GM12878 (cell line): ENCODE results near the gene FKBP15. TPM values are rescaled to one million over a fixed set of nuclear protein-coding genes. Genes with fewer than 3 reads are reported as not detected.

Experiments used
- ATAC-seq: fragments of 200-7000 bp; cut with Tn5 transposase; 3 replicates; pipeline ENCODE4 v1.9.1; 2020; ENCODE audit warnings: mild to moderate bottlenecking, moderate library complexity
- BruUV-seq: library from RNA; stranded (reverse); fragments of 400-500 nt; replicated peaks from 2 replicates; lab custom pipeline; 2021; lab: Mats Ljungman, UMichigan
- CTCF ChIA-PET: fragments of 300-600 bp; sonication (Branson Sonifier 250); formaldehyde crosslinking; extraction: SDS; loops from one replicate; lab custom pipeline; 2021; ENCODE audit warnings: inconsistent platforms; lab: Yijun Ruan, JAX
- POLR2A ChIA-PET: fragments of 350-600 bp; formaldehyde crosslinking; extraction: SDS; loops from one replicate; lab custom pipeline; 2021; ENCODE audit warnings: inconsistent platforms; lab: Charles Lee
- RAD21 ChIA-PET: fragments of 300-600 bp; sonication (Branson Sonifier 250); formaldehyde crosslinking; loops from one replicate; lab custom pipeline; 2023; ENCODE audit warnings: antibody characterized with exemption; ENCODE audit not compliant: unreplicated experiment; lab: Charles Lee
- SMC1A ChIA-PET: fragments of 300-600 bp; sonication (Branson Sonifier 250); formaldehyde crosslinking; loops from one replicate; lab custom pipeline; 2023; ENCODE audit not compliant: unreplicated experiment, uncharacterized antibody; lab: Charles Lee
- DNase-seq: peaks from one replicate; pipeline ENCODE4 v3.0.0-alpha.2; 2011; ENCODE audit warnings: low read depth, low spot score
- FAIRE-seq: peaks from 3 replicates; lab custom pipeline; 2011; peaks lifted over from hg19 to GRCh38; lab: Jason Lieb, UNC
- H2AFZ ChIP-seq: 2 replicates; pipeline ENCODE4 v1.6.0; 2011; ENCODE audit warnings: low read depth, low read length, control low read depth; ENCODE audit not compliant: control insufficient read depth
- H3K27ac ChIP-seq: 2 replicates; pipeline ENCODE4 v1.5.1; 2011; ENCODE audit warnings: control low read depth; ENCODE audit not compliant: control insufficient read depth, insufficient read depth
- H3K27me3 ChIP-seq, 2 experiments: replicated peaks in 1 of 2; 2 replicates each; pipeline versions ENCODE4 v1.6.0 to v1.6.1; 2011; ENCODE audit warnings: low read length in 1 of 2; ENCODE audit not compliant: control insufficient read depth in 2 of 2, insufficient read depth in 2 of 2
- H3K36me3 ChIP-seq, 2 experiments: 2 replicates each; pipeline ENCODE4 v1.5.1; 2011; ENCODE audit warnings: low read length in 1 of 2; ENCODE audit not compliant: control insufficient read depth in 2 of 2, insufficient read depth in 2 of 2
- H3K4me1 ChIP-seq: 2 replicates; pipeline ENCODE4 v1.6.1; 2011; ENCODE audit warnings: mild to moderate bottlenecking, low read length, moderate library complexity, mixed read lengths; ENCODE audit not compliant: control insufficient read depth, insufficient read depth
- H3K4me2 ChIP-seq: 2 replicates; pipeline ENCODE4 v1.6.0; 2011; ENCODE audit warnings: control low read depth; ENCODE audit not compliant: control insufficient read depth, insufficient read depth
- H3K4me3 ChIP-seq: fragments of 200-600 bp; sonication (generic); 2 replicates; pipeline ENCODE4 v1.5.1; 2016
- H3K79me2 ChIP-seq: 2 replicates; pipeline ENCODE4 v1.6.0; 2011; ENCODE audit warnings: low read length; ENCODE audit not compliant: control insufficient read depth, insufficient read depth
- H3K9ac ChIP-seq: 2 replicates; pipeline ENCODE4 v1.8.0; 2011; ENCODE audit warnings: low read length, control low read depth, mixed read lengths; ENCODE audit not compliant: control insufficient read depth, insufficient read depth
- H3K9me3 ChIP-seq: replicated peaks from 3 replicates; pipeline ENCODE4 v1.5.1; 2011; ENCODE audit warnings: mild to moderate bottlenecking, low read length; ENCODE audit not compliant: control insufficient read depth, insufficient read depth
- H4K20me1 ChIP-seq: 2 replicates; pipeline ENCODE4 v1.6.0; 2011; ENCODE audit not compliant: control insufficient read depth, insufficient read depth
- BRCA1 ChIP-seq: IDR thresholded peaks from 2 replicates; pipeline ENCODE4 v1.6.1; 2011; ENCODE audit warnings: low read depth, low read length, improper control_type of control experiment
- KLF5 ChIP-seq: fragments of 450-650 bp; IDR thresholded peaks from 2 replicates; pipeline ENCODE4 v1.6.1; 2014; ENCODE audit warnings: mild to moderate bottlenecking; ENCODE audit not compliant: partially characterized antibody
- REST ChIP-seq: IDR thresholded peaks from 2 replicates; pipeline ENCODE4 v1.6.1; 2012; ENCODE audit warnings: mild to moderate bottlenecking, low read depth, low read length
- SMAD1 ChIP-seq: fragments of 450-650 bp; IDR thresholded peaks from 2 replicates; pipeline ENCODE4 v1.6.1; 2018; ENCODE audit warnings: mild to moderate bottlenecking, low read depth; ENCODE audit not compliant: partially characterized antibody
- WGBS: methylation state at CpG from one replicate; pipeline ENCODE4 v1.1.6; 2016; ENCODE audit warnings: low lambda C conversion rate; ENCODE audit not compliant: insufficient replicate concordance, insufficient coverage; ENCODE audit errors: missing lambda C conversion rate; 5-methylcytosine and 5-hydroxymethylcytosine counted together
- in situ Hi-C: fragments of 300-500 bp; cut with MboI; formaldehyde crosslinking; loops from 9 replicates; pipeline ENCODE4 v1.14.3; 2018; ENCODE audit warnings: mixed read lengths
- intact Hi-C: fragments of 100-400 bp; cut with micrococcal nuclease; formaldehyde crosslinking; loops from one replicate; pipeline ENCODE4 v1.14.2; 2022; ENCODE audit not compliant: unreplicated experiment
- polyA plus RNA-seq, 11 experiments: library from polyadenylated mRNA; depleted of rRNA in 4 of 11; unstranded in 6 of 11; stranded (reverse) in 5 of 11; fragments of >200 nt; fragmentation: Nextera tagmentation in 4 of 11; fragmentation: Illumina TruSeq in 1 of 11; extraction: Ambion mirVana in 4 of 11; extraction: Trizol in 1 of 11; gene quantifications; 1 replicate in 1 of 11; 2 replicates in 10 of 11; pipeline versions ENCODE4 v1.2.1 to v1.2.3, GENCODE V29; 2011 to 2016; ENCODE audit warnings: inconsistent platforms in 2 of 11, missing spikeins in 2 of 11, low read depth in 1 of 11
- total RNA-seq, 4 experiments: library from RNA; depleted of rRNA in 3 of 4; stranded (reverse); fragments of >200 nt in 3 of 4; fragmentation: Illumina TruSeq in 1 of 4; extraction: Trizol in 1 of 4; gene quantifications; 2 replicates each; pipeline versions ENCODE4 v1.2.1 to v1.2.3, GENCODE V29; 2013 to 2021
- TF ChIP-seq, protein P1 (sequence below): fragments of 450-650 bp; IDR thresholded peaks from 2 replicates; pipeline ENCODE4 v1.6.1; 2014; ENCODE audit warnings: mild to moderate bottlenecking

Gene FKBP15
- total and polyA plus RNA-seq, 10 of the 15 experiments (the other 5 are each of a cell fraction or from before 2014, with no cell fraction given): 5.0 to 53.4 (median 21.2) TPM

- intact Hi-C loops: no loop called here
- no peak for FAIRE-seq
- TF ChIP-seq KLF5 (no peak), BRCA1 (no peak)
- TF ChIP-seq, protein P1, sequence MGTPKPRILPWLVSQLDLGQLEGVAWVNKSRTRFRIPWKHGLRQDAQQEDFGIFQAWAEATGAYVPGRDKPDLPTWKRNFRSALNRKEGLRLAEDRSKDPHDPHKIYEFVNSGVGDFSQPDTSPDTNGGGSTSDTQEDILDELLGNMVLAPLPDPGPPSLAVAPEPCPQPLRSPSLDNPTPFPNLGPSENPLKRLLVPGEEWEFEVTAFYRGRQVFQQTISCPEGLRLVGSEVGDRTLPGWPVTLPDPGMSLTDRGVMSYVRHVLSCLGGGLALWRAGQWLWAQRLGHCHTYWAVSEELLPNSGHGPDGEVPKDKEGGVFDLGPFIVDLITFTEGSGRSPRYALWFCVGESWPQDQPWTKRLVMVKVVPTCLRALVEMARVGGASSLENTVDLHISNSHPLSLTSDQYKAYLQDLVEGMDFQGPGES: no peak
- ChIA-PET CTCF (no interaction called here), SMC1A (interaction anchor here (1.3 kb wide), 1 partner anchor 19 kb away, joined by 3 read pairs; no protein-coding TSS in a partner anchor), POLR2A (no interaction called here), RAD21 (no interaction called here)
- BruUV-seq: no TSS peak
- Histone ChIP-seq H3K9me3 (no peaks in the 10 kb centered on the region), H3K4me2 (no peak overlapping the region), H3K27ac (no peak overlapping the region), H3K79me2 (no peaks in the 10 kb centered on the region), H3K9ac (no peak overlapping the region), H3K4me1 (no peaks in the 10 kb centered on the region), H2AFZ (no peak overlapping the region), H3K36me3 (no peaks in the 10 kb centered on the region), H3K27me3 (no peaks in the 10 kb centered on the region; a peak in 1 of 4 replicates), H3K4me3 (no peak overlapping the region), H4K20me1 (no peaks in the 10 kb centered on the region)
- 25% methylated on average over 9 of the region's 9 CpGs for WGBS
- in situ Hi-C loops: no loop called here
- no peak for ATAC-seq
- DNase-seq: no peak
These were observed 83.6 kb downstream of the FKBP15 start for GRCh38 chr9:113137196-113138168.

DNA sequence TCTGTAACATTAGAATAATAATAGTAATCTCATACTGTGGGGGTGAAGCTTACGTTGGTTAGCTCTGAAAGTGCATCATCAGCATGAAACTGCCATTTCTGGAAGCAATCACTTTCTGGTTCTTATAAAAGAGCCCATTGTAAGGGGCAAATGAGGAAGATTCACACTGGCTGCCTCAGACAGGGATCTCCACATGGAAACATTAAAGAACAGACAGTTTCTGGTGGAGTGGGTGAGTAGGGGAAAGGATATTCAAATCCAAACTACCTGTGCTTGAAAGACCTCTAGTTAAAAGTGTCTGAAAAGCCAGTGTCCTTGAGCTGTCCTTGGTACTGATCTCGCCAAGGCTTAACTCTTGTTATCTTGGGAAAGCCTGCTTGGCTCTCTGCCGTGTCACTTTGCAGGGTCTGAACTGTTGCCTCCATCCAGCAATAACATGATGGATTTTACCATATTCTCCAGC is 89.4 kb downstream of the FKBP15 start:
- in situ Hi-C loops (no loop called here), intact Hi-C loops (no loop called here)
- Histone ChIP-seq H4K20me1 (no peaks in the 10 kb centered on the region), H3K36me3 (no peaks in the 10 kb centered on the region), H3K79me2 (no peaks in the 10 kb centered on the region), H3K27me3 (no peaks in the 10 kb centered on the region; a peak in 1 of 4 replicates), H3K4me1 (no peaks in the 10 kb centered on the region), H3K9ac (no peak overlapping the region), H3K9me3 (no peaks in the 10 kb centered on the region), H3K4me2 (no peak overlapping the region), H3K4me3 (no peak overlapping the region), H3K27ac (no peak overlapping the region), H2AFZ (no peak overlapping the region)
- ChIA-PET POLR2A (interaction anchor here (0.6 kb wide), 1 partner anchor 176 kb away, joined by 3 read pairs; no protein-coding TSS in a partner anchor), CTCF (interaction anchor here (0.6 to 1.4 kb wide), 2 partner anchors 19 to 676 kb away, joined by 3 read pairs; no protein-coding TSS in a partner anchor), RAD21 (no interaction called here), SMC1A (no interaction called here)
- no peak for TF ChIP-seq SMAD1
- peak; percentile 93 for TF ChIP-seq REST
- WGBS: 6% methylated on average over 3 of the region's 3 CpGs
- no TSS peak for BruUV-seq
- no peak for ATAC-seq
- DNase-seq: no peak
- peak; percentile 38 for FAIRE-seq
